ENCODE results near the gene SPTAN1.

The SPTAN1 gene

GRCh38 chr9:128552744-128553440, 505 bp downstream of the SPTAN1 start:
- peak; percentile 64 for DNase-seq (ENCODE audit: low spot score)
- no peak for TF ChIP-seq CTCF (IDR thresholded peaks at IDR 0.05; ENCODE audit: borderline replicate concordance, control extremely low read depth, extremely low read depth, insufficient read depth, missing control alignments)

GRCh38 chr9:128553728-128554127, 1.3 kb downstream of the SPTAN1 start:
- in situ Hi-C loops (cut with MboI; ENCODE audit: low sequenced_read_pairs, unreplicated experiment) = no loop called here
- DNase-seq (ENCODE audit: low spot score) = no peak

More at GRCh38 chr9:128552744-128553440, 505 bp downstream of the SPTAN1 start:
- in situ Hi-C loops (cut with MboI; ENCODE audit: low sequenced_read_pairs, unreplicated experiment) = no loop called here

GRCh38 chr9:128554155-128554862, 1.9 kb downstream of the SPTAN1 start:
- in situ Hi-C loops (cut with MboI; ENCODE audit: low sequenced_read_pairs, unreplicated experiment) = no loop called here
- no peak for TF ChIP-seq CTCF (IDR thresholded peaks at IDR 0.05; ENCODE audit: borderline replicate concordance, control extremely low read depth, extremely low read depth, insufficient read depth, missing control alignments)
- DNase-seq (ENCODE audit: low spot score) = no peak

More at GRCh38 chr9:128553728-128554127, 1.3 kb downstream of the SPTAN1 start:
- TF ChIP-seq CTCF (IDR thresholded peaks at IDR 0.05; ENCODE audit: borderline replicate concordance, control extremely low read depth, extremely low read depth, insufficient read depth, missing control alignments) = no peak

GRCh38 chr9:128555180-128555721, 2.9 kb downstream of the SPTAN1 start:
- in situ Hi-C loops (cut with MboI; ENCODE audit: low sequenced_read_pairs, unreplicated experiment) = no loop called here
- no peak for DNase-seq (ENCODE audit: low spot score)
- TF ChIP-seq CTCF (IDR thresholded peaks at IDR 0.05; ENCODE audit: borderline replicate concordance, control extremely low read depth, extremely low read depth, insufficient read depth, missing control alignments) = no peak

- no peak for TF ChIP-seq CTCF (IDR thresholded peaks at IDR 0.05; ENCODE audit: borderline replicate concordance, control extremely low read depth, extremely low read depth, insufficient read depth, missing control alignments)
- no peak for DNase-seq (ENCODE audit: low spot score)
- in situ Hi-C loops (cut with MboI; ENCODE audit: low sequenced_read_pairs, unreplicated experiment) = no loop called here
Observed at GRCh38 chr9:128556276-128556675, 3.9 kb downstream of the SPTAN1 start.

- no peak for TF ChIP-seq CTCF (IDR thresholded peaks at IDR 0.05; ENCODE audit: borderline replicate concordance, control extremely low read depth, extremely low read depth, insufficient read depth, missing control alignments)
- in situ Hi-C loops (cut with MboI; ENCODE audit: low sequenced_read_pairs, unreplicated experiment) = no loop called here
- no peak for DNase-seq (ENCODE audit: low spot score)
Observed at GRCh38 chr9:128556926-128557634, 4.7 kb downstream of the SPTAN1 start.

Measured in GM13976 (cell line).